Prostate gland (tissue), 2 donors: Measurements from ENCODE around the gene CAPZA2. TPM values are rescaled to one million over a fixed set of nuclear protein-coding genes. Genes with fewer than 3 reads are reported as not detected.

ENCODE experiments used
- DNase-seq: peaks from one replicate; pipeline ENCODE4 v3.0.0-alpha.2; 2019; ENCODE audit warnings: low spot score
- H3K27ac ChIP-seq, 2 donors: fragments of 200-600 bp; sonication (generic); 2 replicates each; pipeline ENCODE4 v1.5.1; 2017 to 2019
- H3K27me3 ChIP-seq: fragments of 200-600 bp; sonication (generic); replicated peaks from 2 replicates; pipeline ENCODE4 v1.5.1; 2019; ENCODE audit not compliant: insufficient read depth
- H3K36me3 ChIP-seq, 2 donors: fragments of 200-600 bp; sonication (generic); 1 replicate in 1 of 2; 2 replicates in 1 of 2; pipeline versions ENCODE4 v1.5.1 to v1.8.1; 2017 to 2019
- H3K4me1 ChIP-seq: fragments of 200-600 bp; sonication (generic); replicated peaks from 2 replicates; pipeline ENCODE4 v1.5.1; 2019
- H3K4me3 ChIP-seq, 2 donors: fragments of 200-600 bp; sonication (generic); 2 replicates each; pipeline ENCODE4 v1.5.1; 2017 to 2019
- H3K9me3 ChIP-seq: fragments of 200-600 bp; sonication (generic); 2 replicates; pipeline ENCODE4 v1.5.1; 2017
- CTCF ChIP-seq, 4 experiments: fragments of 200-600 bp in 2 of 4; fragments of 450-650 bp in 2 of 4; sonication (generic) in 2 of 4; IDR thresholded peaks; 1 replicate in 3 of 4; 2 replicates in 1 of 4; pipeline ENCODE4 v1.5.1; 2016 to 2019; ENCODE audit warnings: antibody characterized with exemption in 4 of 4, mild to moderate bottlenecking in 2 of 4, moderate library complexity in 2 of 4
- POLR2A ChIP-seq: fragments of 450-650 bp; IDR thresholded peaks from one replicate; pipeline ENCODE4 v1.6.1; 2016; ENCODE audit warnings: antibody characterized with exemption, mild to moderate bottlenecking
- POLR2AphosphoS5 ChIP-seq: sonication (generic); formaldehyde crosslinking; IDR thresholded peaks from one replicate; pipeline ENCODE4 v1.6.1; 2017; ENCODE audit warnings: antibody characterized with exemption
- WGBS: methylation state at CpG from one replicate; pipeline ENCODE4 v1.1.5; 2018; 5-methylcytosine and 5-hydroxymethylcytosine counted together
- intact Hi-C: fragments of 100-400 bp; cut with DNase I; formaldehyde crosslinking; loops from one replicate; pipeline ENCODE4 v1.14.2; 2022
- total RNA-seq, 2 donors: library from RNA; depleted of rRNA; stranded (reverse); fragments of >200 nt; gene quantifications; one replicate each; pipeline ENCODE4 v1.1.0, GENCODE V29; 2016

CAPZA2 gene
- total RNA-seq, 2 donors from 2014 or later, result 76.0 to 80.0 TPM

- DNase-seq, result no peak
- H3K4me1 ChIP-seq, result no peaks in the 10 kb centered on the region
- intact Hi-C loops, result no loop called here
- no peaks in the 10 kb centered on the region for H3K36me3 ChIP-seq
- TF ChIP-seq CTCF (IDR thresholded peaks at IDR 0.05) (no peak), POLR2AphosphoS5 (no peak), POLR2A (no peak)
- H3K9me3 ChIP-seq, result no peaks in the 10 kb centered on the region
- WGBS, result 69% methylated on average over 2 of the region's 2 CpGs
- no peak overlapping the region for H3K4me3 ChIP-seq
- H3K27ac ChIP-seq, result no peak overlapping the region
- H3K27me3 ChIP-seq, result no peaks in the 10 kb centered on the region
Observed at GRCh38 chr7:116857052-116857451, 5.3 kb upstream of the CAPZA2 start.

GRCh38 chr7:116859323-116859722 lies 3.1 kb upstream of the CAPZA2 start:
- Histone ChIP-seq H3K27ac (no peak overlapping the region), H3K4me3 (no peak overlapping the region), H3K36me3 (no peaks in the 10 kb centered on the region), H3K27me3 (no peaks in the 10 kb centered on the region), H3K4me1 (no peaks in the 10 kb centered on the region), H3K9me3 (no peaks in the 10 kb centered on the region)
- DNase-seq, result no peak
- 97% methylated on average over 1 of the region's 1 CpG for WGBS
- intact Hi-C loops, result no loop called here
- no peak for TF ChIP-seq POLR2AphosphoS5
- no peak for TF ChIP-seq POLR2A
- TF ChIP-seq CTCF (IDR thresholded peaks at IDR 0.05), result no peak

- no peak overlapping the region for H3K4me3 ChIP-seq
- H3K27me3 ChIP-seq, result no peaks in the 10 kb centered on the region
- H3K9me3 ChIP-seq, result no peaks in the 10 kb centered on the region
- no peak for TF ChIP-seq CTCF (IDR thresholded peaks at IDR 0.05)
- TF ChIP-seq POLR2AphosphoS5, result no peak
- no peak for TF ChIP-seq POLR2A
- 75% methylated on average over 4 of the region's 4 CpGs for WGBS
- H3K27ac ChIP-seq, result peak overlapping the region in 1 of 2 donors; percentile 13
- H3K4me1 ChIP-seq, result no peaks in the 10 kb centered on the region
- no peaks in the 10 kb centered on the region for H3K36me3 ChIP-seq
- DNase-seq, result no peak
- intact Hi-C loops, result loop anchor here (2.0 kb wide), 1 partner anchor 21 kb away; no protein-coding TSS in a partner anchor
Observed at GRCh38 chr7:116861717-116862116, 670 bp upstream of the CAPZA2 start.

- H3K4me1 ChIP-seq, result no peaks in the 10 kb centered on the region
- TF ChIP-seq POLR2AphosphoS5 (no peak), POLR2A (peak; percentile 3), CTCF (IDR thresholded peaks at IDR 0.05) (peak in 2 of 4 experiments; percentile 3 to 9)
- under 1% methylated on average over 33 of the region's 33 CpGs for WGBS
- no peaks in the 10 kb centered on the region for H3K27me3 ChIP-seq
- H3K27ac ChIP-seq, result peak overlapping the region; percentile 96 to 99
- no peaks in the 10 kb centered on the region for H3K36me3 ChIP-seq
- intact Hi-C loops, result no loop called here
- DNase-seq, result peak; percentile 12
- H3K9me3 ChIP-seq, result no peaks in the 10 kb centered on the region
- H3K4me3 ChIP-seq, result peak overlapping the region; percentile 95
Observed at GRCh38 chr7:116862951-116863670, 724 bp downstream of the CAPZA2 start.

- Histone ChIP-seq H3K4me3 (peak overlapping the region in 1 of 2 donors; percentile 95), H3K27ac (no peak overlapping the region), H3K4me1 (no peaks in the 10 kb centered on the region), H3K36me3 (no peaks in the 10 kb centered on the region), H3K27me3 (no peaks in the 10 kb centered on the region), H3K9me3 (no peaks in the 10 kb centered on the region)
- DNase-seq, result no peak
- intact Hi-C loops, result no loop called here
- TF ChIP-seq POLR2AphosphoS5, result no peak
- no peak for TF ChIP-seq CTCF (IDR thresholded peaks at IDR 0.05)
- no peak for TF ChIP-seq POLR2A
- 25% methylated on average over 9 of the region's 9 CpGs for WGBS
Observed at GRCh38 chr7:116863936-116864500, 1.6 kb downstream of the CAPZA2 start.
